Mucosa of gallbladder (tissue), 1 donor: ENCODE measurements around the gene TMEM42. TPM values are rescaled to one million over a fixed set of nuclear protein-coding genes. Genes with fewer than 3 reads are reported as not detected.

Experiments
- DNase-seq: peaks from one replicate; pipeline ENCODE4 v3.0.0-alpha.2; 2020; ENCODE audit warnings: low spot score
- total RNA-seq: library from RNA; stranded (reverse); gene quantifications from one replicate; pipeline ENCODE4 v1.2.1, GENCODE V29; 2021
- donor health status: DM: no; HTN: no; CAD: no.

The TMEM42 gene
- total RNA-seq, 1 donor from 2014 or later, result 22.0 TPM

DNA sequence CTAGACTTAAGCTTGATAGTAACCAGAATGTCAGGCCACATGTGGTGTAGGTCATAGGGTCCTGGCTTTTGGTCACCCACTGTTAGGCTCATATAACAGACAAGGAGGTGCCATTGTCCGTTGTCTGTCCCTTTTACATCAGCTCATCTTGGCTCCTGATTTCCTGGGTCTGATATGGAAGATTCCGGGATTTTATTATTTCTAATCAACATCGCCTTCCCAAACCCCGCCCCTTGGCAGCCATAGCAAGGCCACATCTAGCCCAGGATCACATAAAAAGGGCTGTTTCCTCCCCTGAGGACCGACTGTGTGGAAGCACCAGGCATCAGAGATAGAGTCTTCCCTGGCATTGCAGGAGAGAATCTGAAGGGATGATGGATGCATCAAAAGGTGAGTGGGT, 12.6 kb downstream of the TMEM42 start, which contains the start of gene TGM4:
Gene TGM4 (plus strand): TSS at position 301 of the 400 bp plus-strand sequence. CDS start 71 bp downstream, at position 372.
- DNase-seq, result no peak

DNA sequence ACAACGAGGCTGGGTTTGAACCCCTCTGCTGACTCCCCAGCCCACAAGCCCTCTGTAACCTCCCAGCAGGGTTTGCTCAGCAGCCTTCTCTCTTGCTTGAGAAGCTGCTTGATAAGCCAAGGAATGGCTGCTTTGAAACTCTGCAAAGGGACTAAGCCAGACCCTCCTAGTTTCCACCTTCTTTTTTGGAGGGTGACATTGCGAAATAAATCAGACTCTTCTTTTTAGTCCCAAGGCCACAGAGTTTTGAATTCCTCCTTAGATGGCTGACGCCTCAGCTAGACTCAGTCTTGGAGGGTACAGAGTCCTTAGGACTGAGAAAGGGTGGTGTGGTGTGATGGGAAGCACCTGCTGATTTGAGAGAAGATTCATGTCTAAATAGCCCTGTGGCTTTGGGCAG, 13.9 kb downstream of the TMEM42 start:
- no peak for DNase-seq

DNA sequence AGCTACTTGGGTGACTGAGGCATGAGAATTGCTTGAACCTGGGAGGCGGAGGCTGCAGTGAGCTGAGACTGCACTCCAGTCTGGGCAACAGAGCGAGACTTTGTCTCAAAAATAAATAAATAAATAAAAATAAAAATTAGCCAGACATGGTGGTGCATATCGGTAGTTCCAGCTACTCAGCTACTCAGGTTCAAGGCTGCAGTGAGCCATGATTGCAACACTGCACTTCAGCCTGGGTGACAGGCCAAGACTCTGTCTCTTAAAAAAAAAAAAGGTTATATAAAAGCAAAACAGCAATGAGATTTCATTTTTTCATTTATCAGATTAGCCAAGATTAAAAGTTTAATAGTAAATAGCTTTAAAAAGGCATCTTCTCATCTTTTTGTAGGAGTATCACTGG, 15.6 kb downstream of the TMEM42 start:
- DNase-seq, result no peak

DNA sequence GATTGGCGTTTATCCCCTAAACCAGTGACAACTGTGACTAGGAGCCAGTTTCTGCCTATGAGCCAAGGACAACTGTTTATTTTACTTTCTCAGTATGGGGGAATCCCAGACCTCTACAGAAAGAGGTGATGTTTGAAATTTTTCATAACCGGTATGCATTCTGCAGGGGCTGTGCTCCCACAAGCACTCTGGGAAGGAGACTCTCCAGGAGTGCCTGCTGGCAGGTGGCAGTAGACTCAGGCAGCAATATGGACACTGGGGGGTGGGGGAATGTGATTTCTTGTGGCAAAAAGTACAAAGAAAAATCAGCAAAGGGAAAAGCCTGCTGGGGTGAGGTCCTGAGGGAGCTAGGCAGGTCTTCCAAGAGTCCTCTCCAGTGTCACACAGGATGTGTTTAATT, 18.6 kb downstream of the TMEM42 start:
- DNase-seq, result no peak

DNA sequence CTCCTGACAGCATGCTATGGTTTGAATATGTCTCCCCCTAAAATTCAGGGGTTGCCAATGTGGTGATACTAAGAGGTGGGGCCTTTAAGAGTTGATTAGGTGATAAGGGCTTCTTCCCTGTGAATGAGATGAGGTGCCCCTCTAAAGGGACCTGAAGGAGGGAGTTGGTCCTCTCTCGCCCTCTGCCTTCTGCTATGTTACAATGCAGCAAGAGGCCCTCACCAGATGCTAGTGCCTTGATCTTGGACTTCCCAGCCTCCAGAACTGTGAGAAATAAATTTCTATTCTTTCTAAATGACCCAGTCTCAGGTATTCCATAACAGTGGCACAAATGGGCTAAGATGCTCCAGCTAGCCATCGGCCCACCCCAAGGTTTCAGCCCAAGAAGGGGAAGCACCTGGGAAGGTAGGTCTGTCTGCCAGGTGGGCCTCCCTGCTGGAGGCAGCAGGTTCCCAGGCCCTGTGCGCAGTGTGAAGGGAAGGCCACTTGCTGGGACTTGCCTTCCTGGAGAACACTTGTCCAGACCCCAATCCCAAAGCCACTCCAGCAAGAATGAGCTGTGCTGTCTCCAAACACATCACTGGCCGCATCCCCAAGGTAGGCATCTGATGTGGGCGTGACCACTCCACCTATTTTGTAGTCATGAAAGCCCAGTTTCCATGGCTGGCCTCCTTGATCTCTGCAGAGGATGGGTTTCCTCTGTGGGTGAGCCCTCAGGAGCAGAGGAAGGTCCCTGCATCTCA, 21.7 kb downstream of the TMEM42 start:
- DNase-seq, result no peak

DNA sequence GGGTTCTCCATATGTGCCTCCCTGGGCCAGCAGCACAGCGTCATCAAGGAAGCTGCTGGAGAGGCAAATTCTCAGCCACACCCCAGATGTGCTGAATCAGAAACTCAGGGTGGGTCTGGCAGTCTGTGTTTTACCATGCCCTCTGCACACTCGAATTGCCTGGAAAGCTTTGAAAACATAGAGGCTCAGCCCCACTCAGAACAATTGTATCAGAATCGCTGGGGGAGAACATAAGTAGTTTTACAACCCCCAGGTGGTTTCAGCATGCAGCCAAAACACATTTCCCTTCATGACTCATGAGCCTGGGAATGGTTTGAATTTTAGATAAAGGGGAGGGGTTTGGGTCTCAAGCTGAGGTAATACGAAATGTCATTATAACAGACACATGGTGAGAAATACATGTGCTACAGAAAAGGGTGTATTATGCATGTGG, 22.3 kb downstream of the TMEM42 start:
- no peak for DNase-seq

DNA sequence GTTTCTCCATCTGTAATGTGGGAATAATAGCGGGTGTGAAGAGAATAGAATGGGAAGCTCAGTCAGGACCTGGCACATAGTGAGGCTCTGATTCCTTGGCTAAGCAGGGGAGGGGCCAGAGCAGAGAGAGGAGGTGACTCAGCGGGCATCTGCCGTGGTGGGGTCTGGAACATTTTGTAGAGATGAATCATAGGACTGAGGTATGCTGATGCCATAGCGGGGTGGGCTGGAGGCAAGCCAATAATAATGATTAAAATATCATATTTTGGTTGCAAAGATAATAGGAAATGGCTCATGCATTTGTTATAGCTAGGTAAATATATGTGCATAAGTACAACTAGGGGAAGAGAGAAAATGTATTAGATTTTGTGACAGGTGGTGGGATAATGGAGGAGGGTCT, 23.9 kb downstream of the TMEM42 start:
- DNase-seq, result no peak

DNA sequence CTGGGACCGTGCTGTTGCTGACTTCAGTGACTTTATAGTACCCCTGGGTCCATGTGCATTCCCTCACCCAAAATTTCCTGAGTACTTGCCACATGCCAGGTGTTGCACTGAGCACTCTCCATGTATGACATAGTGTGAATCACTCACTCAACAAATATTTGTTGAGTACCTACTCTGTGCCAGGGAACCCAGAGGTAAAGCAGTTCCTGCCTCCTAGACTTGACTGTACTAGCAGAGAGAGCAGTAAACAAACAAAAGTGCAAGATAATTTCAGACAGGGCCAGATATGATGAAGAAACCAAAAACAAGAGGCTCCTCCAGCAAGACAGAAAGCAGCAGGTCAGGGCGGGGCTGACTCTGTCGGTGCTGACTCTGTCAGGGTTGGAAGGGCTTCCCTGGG, 24.8 kb downstream of the TMEM42 start:
- DNase-seq, result no peak

DNA sequence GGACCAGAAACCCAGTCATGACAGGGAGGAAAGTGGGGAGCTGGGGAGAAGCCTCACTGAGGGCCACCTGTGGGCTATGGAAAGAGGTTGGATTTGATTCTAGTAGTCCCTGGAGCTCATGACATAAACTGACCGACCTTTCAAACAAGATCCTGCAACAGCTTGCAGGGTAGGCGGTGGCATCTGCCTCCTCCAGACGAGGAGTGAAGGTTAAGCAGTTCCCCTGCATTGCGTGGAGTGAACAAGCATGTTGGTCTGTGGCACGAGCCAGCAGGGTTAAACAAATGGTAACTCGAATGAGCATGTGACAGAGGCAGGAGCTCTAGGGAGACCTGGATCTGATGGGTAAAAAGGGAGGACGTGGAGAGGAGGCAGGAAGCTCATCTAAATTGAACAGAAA, 25.4 kb downstream of the TMEM42 start:
- DNase-seq, result no peak

DNA sequence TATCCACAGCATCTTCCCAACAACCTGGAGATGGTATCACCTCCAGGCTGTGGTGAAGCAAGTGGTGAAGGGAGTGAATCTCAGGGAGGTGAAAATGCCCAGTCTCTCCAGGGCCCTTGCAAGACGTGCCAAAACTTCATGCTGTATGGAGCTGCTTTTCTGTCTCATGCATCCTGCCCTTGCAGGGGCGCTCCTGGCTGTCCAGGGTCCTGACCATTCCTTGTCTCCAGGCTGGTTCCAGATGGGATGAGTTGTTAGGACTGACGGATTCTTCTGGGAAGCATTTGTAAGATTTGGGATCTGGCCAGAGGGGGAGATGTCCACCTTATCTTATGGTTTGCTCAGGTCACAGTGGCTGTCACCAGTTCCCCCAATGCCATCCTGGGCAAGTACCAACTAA, 28.5 kb downstream of the TMEM42 start:
- DNase-seq, result no peak

DNA sequence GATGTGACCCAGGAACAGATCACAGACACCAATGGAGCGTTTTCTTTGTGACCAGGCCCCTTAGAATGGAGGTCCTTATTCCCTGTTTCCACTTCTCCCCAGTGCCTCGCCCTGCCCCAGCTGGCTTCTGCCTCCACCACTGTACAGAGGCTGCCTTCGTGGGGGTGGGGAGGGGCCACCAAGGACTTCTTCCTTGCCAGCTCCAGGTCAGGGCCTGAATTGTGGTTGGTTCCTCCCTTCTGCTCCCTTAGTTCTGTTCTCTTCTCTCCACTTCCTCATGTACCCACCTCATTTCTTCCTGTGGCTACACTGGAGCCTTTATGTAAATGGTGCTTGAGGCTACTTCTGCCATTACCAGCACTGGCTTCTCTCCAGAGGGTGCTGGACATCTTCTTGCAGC, 29.1 kb downstream of the TMEM42 start:
- DNase-seq, result no peak

DNA sequence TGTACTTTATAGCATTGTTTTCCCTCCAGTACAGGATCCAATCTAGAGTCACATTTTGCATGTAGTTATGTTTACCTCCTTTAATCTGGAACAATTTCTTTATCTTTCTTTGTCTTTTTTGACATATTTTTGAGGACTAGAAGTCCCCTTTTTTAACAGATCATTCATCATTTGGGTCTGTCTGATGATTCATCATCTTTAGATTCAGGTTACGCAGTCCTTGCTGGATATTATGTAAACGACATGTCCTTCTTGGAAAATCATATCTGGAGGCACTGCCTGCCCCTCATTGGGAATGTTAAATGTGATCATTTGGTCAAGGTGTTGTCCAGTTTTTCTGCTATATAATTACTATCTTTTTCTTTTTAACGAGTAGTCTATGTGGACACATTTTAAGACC, 31.0 kb downstream of the TMEM42 start:
- DNase-seq, result no peak

DNA sequence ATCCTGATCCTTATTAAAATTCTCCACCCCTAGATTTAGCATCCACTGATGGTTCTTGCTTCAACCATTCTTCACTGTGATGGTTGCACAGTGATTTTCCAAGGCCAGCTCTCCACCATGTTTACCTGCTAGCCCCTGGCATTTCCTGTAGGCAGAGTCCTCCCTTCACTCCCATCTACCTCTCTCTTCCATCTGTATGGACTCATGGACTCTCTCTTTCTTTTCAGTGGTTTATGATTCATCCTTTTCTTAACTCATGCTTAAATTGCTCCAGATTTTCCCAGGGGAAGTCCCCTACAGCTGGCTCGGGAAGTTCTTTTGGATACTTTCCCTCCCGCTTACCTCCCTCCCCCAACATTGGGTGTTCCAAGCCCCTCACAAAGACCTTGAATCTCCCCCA, 31.4 kb downstream of the TMEM42 start:
- no peak for DNase-seq

DNA sequence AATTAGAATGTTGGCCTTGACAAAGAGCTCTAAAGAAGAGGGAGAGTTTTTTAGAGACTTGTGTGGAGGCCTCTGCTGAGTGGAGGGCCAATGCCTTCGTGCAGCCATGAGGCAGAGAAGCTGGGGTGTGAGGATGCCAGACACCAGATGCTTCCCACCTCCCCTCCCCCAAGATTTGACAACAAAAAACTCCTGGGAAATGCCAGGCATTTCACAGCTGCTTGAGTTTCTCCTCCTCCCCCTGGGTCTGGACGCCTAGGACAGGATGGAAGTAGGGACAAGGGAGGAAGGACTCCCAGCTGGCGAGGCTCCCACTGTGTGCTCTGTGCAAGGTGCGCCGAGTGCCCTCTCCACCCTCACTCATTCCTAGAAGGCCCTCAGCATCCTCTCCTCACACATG, 32.8 kb downstream of the TMEM42 start:
- no peak for DNase-seq

DNA sequence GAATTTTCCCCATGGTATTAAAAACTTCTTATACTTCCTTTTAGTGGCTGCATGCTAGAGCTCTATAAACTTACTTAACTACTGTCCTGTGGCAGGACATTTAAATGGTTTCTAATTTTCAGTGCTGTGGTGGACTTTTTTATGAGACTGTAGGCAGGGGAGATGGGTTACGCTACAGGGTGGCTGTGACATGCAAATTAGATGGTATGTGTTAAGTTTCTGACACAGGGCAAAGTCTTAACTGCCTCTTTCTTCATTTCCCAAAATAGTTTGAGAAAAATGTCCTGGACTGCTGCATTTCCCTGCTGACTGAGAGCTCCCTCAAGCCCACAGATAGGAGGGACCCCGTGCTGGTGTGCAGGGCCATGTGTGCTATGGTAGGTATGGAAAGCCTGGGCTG, 34.7 kb downstream of the TMEM42 start:
- no peak for DNase-seq

DNA sequence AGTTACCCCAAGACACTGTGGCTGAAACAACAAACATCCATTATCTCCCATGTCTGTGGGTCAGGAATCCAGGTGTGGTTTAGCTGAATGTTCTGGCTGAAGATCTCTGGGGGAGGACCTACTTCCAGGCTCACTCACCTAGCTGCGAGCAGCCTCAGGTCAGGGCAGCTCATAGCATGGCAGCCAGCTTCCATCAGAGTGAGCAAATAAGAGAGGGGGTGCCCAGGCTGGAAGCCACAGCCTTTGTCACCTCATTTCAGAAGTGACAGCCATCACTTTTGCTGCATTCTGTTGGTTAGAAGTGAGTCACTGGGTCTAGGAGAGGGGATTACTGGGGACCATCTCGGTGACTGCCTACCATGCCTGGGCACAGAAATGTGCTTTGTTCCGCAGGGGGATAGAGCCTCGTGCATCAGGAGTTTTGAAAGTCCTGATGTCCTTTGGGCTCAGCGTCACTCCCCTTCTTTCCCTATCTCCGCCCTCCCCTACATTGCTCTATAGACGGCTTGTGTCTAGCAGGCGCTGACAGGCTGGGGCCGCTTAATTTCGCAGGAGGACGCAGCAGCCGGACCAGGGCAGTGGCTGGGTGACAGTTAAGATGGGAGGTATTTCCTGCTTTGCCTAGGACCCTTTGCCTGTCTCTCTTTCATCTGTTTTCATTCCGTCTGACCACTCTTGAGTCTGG, 38.1 kb downstream of the TMEM42 start:
- DNase-seq, result no peak

DNA sequence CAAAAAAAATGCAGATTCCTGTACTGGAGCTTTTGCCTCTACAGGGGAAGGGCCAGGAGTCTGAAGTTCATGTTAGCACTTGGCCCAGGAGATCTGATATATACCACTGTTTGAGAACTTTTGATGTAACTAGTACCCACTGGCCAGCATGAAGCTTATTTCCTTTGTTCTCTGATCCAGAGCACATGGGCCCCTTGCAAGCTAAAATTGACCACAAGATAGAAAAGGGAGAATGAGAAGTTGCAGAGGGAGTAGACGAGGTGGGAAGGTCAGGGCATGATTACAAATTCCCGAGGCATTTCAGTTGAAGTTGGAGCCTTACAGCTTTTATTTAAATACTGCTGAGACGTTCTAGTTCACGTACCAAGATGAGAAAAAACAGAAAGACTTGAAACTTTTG, 40.9 kb downstream of the TMEM42 start:
- no peak for DNase-seq

DNA sequence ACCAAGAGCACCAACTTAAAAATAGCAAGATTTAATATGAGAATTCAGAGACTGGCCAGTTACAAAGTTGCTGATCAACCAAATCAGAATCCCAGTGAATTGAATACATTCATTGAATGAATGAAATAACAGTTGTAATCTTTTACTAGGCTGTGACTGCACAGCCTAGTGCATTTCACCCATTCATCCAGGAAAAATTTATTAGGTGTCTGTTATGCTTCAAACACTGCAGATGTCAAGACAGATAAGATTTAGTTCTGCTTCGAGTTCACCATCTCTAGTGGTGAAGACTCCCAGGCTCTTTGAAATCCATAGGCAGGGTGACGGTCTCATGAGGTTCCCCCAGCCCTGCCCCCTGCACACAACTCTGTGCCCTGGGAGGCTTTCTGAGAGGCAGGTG, 41.6 kb downstream of the TMEM42 start:
- no peak for DNase-seq

DNA sequence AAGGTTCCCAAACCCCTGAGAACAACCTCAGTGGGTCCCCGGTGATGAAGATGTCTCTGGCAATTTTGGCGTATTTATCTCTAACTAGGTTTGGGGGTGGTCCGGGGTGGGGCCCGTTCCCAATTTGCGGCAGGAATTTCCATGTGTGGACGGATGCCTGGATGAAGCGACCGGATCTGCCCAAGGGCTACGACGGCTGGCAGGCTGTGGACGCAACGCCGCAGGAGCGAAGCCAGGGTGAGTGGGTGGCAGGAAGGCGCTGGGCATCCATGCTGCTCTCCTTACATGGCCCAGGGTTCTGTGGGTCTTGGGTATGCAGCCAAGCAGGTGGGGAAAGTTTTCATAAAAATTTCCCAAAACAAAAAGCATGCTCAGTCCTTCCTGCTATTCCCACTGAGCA, 42.0 kb downstream of the TMEM42 start:
- DNase-seq, result no peak

DNA sequence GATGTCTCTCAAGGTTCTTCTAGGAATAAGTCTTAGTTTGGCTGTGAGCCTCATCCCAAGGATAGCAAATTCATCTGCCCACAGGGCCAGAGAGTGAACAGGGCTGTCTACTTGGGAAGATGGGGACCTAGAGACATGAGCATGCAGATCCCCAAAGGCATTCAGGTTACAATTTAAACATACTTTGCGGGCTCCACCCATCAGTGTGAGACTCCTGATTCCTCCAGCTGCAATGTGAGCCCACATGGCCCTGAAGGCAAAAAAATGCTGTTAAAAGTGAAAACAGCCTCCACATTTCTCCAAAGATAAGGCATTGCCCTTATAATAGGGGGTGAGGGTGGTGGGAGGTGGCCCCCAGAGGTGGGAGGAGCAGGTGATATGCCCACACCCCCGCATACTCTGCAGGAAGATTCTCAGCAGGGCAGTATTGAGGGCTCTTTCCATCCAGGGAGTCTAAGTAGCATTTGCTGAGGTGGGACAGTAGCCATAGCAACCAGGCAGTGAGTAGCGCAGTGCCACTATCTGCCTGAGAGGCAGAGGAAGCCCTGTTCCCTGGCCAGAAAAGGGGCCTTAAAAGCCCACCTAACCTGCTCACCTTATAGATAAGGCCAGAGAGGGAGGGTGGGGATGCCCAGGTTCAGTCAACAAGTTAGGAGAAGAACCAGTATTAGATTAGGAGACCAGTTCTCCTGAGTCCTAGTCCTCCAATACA, 43.9 kb downstream of the TMEM42 start:
- DNase-seq, result no peak

DNA sequence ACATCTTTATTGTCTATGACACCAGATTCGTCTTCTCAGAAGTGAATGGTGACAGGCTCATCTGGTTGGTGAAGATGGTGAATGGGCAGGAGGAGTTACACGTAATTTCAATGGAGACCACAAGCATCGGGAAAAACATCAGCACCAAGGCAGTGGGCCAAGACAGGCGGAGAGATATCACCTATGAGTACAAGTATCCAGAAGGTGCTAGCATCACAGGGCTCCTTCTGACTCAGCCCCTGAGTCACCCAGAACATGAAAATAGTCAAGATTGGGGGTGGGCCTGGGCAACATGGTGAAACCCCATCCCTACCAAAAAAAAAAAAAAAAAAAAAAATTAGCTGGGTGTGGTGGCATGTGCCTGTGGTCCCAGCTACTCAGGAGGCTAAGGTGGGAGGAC, 45.3 kb downstream of the TMEM42 start:
- no peak for DNase-seq

DNA sequence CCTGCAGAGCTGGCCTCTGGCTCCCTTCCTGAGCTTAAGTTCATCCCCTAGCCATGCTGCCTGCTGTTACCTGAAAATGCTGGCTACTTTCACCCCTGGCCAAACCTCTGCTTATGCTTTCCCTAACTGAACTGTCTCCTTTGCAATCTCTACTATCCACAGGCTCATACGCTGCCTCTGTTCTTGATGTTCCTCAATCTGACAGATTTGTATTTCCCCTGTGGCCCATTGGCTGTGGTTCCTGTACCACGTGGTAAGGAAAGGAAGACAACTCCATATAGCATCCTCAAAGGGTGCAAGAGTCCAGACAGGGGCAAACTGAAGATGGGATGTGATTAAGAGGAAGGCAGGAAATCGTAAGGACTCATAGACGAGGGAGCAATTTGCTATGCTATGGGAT, 45.9 kb downstream of the TMEM42 start:
- no peak for DNase-seq

DNA sequence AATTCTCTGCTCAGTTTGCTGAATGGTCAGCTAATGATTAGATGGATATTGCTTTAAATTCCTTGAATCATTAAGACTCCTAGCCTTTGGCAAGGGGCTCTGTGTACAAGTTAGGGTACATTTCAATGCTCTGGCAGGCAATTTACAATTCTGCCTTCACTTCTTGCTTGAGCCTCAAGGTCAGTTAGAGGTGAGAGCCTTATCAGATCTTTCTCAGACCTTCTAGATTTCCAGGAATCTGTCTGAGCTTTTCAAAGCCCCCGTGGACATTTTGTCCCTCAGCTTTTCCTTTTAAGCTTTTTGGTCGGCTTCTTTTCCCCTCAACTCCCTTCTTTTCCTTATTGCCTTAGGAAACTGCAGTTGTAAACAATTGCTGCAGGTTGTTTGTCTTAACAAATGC, 47.4 kb downstream of the TMEM42 start:
- DNase-seq, result no peak
